ENCODE data around the gene INPP5J. TPM values are rescaled to one million over a fixed set of nuclear protein-coding genes. Genes with fewer than 3 reads are reported as not detected.
"Not testable (repeated sequence)": the region's sequence is repeated elsewhere in the genome, so short reads cannot be mapped to it uniquely, and the experiment has no call there.

Gene INPP5J
- polyA plus RNA-seq, 3 donors from 2014 or later, result not detected

GRCh38 chr22:31091106-31091975 is 31.4 kb upstream of the INPP5J start:
- Mint-ChIP-seq H3K4me1 (no peaks in the 10 kb centered on the region), H3K27ac (no peak overlapping the region), H3K9me3 (no peaks in the 10 kb centered on the region), H3K4me3 (no peak overlapping the region), H3K36me3 (no peaks in the 10 kb centered on the region), H3K27me3 (ENCODE audit: low read depth in 3 of 3) (peaks cover 0 to 2% (median 0%) of the 10 kb centered on the region in 3 donors)
- no peak for DNase-seq

- H3K4me3 Mint-ChIP-seq, result no peak overlapping the region
These were observed 30.6 kb upstream of the INPP5J start for GRCh38 chr22:31092161-31092560.

GRCh38 chr22:31093086-31093850 is 29.5 kb upstream of the INPP5J start:
- H3K36me3 Mint-ChIP-seq, result no peaks in the 10 kb centered on the region
- no peaks in the 10 kb centered on the region for H3K9me3 Mint-ChIP-seq
- DNase-seq, result no peak
- H3K4me3 Mint-ChIP-seq, result no peak overlapping the region
- H3K4me1 Mint-ChIP-seq, result no peaks in the 10 kb centered on the region
- H3K27me3 Mint-ChIP-seq (ENCODE audit: low read depth in 3 of 3), result peaks cover 2% of the 10 kb centered on the region in 3 donors
- H3K27ac Mint-ChIP-seq, result no peak overlapping the region

More at GRCh38 chr22:31092161-31092560, 30.6 kb upstream of the INPP5J start:
- H3K9me3 Mint-ChIP-seq, result no peaks in the 10 kb centered on the region
- peaks cover 2% of the 10 kb centered on the region in 3 donors for H3K27me3 Mint-ChIP-seq (ENCODE audit: low read depth in 3 of 3)
- no peak for DNase-seq
- no peaks in the 10 kb centered on the region for H3K4me1 Mint-ChIP-seq
- H3K27ac Mint-ChIP-seq, result no peak overlapping the region
- H3K36me3 Mint-ChIP-seq, result no peaks in the 10 kb centered on the region

- Mint-ChIP-seq H3K27ac (no peak overlapping the region), H3K4me1 (no peaks in the 10 kb centered on the region), H3K36me3 (no peaks in the 10 kb centered on the region), H3K9me3 (no peaks in the 10 kb centered on the region), H3K4me3 (no peak overlapping the region), H3K27me3 (ENCODE audit: low read depth in 3 of 3) (peaks cover 2% of the 10 kb centered on the region in 3 donors)
- no peak for DNase-seq
These were observed 28.7 kb upstream of the INPP5J start for GRCh38 chr22:31094021-31094551.

GRCh38 chr22:31094741-31095140 is 28.0 kb upstream of the INPP5J start:
- Mint-ChIP-seq H3K27ac (no peak overlapping the region), H3K9me3 (no peaks in the 10 kb centered on the region), H3K4me3 (no peak overlapping the region), H3K36me3 (no peaks in the 10 kb centered on the region), H3K4me1 (no peaks in the 10 kb centered on the region), H3K27me3 (ENCODE audit: low read depth in 3 of 3) (peaks cover 2% of the 10 kb centered on the region in 3 donors)
- DNase-seq, result no peak

- Mint-ChIP-seq H3K36me3 (no peaks in the 10 kb centered on the region), H3K4me1 (no peaks in the 10 kb centered on the region), H3K9me3 (no peaks in the 10 kb centered on the region), H3K27ac (no peak overlapping the region), H3K27me3 (ENCODE audit: low read depth in 3 of 3) (peaks cover 2% of the 10 kb centered on the region in 3 donors), H3K4me3 (no peak overlapping the region)
- no peak for DNase-seq
These were observed 27.0 kb upstream of the INPP5J start for GRCh38 chr22:31095637-31096249.

- H3K4me3 Mint-ChIP-seq, result no peak overlapping the region
- H3K4me1 Mint-ChIP-seq, result no peaks in the 10 kb centered on the region
- H3K27me3 Mint-ChIP-seq (ENCODE audit: low read depth in 3 of 3), result peaks cover 2% of the 10 kb centered on the region in 3 donors
- no peak overlapping the region for H3K27ac Mint-ChIP-seq
- no peaks in the 10 kb centered on the region for H3K9me3 Mint-ChIP-seq
- H3K36me3 Mint-ChIP-seq, result no peaks in the 10 kb centered on the region
- no peak for DNase-seq
These were observed 26.0 kb upstream of the INPP5J start for GRCh38 chr22:31096657-31097279.

GRCh38 chr22:31097539-31097938 is 25.2 kb upstream of the INPP5J start:
- H3K36me3 Mint-ChIP-seq; H3K4me1 Mint-ChIP-seq; H3K27me3 Mint-ChIP-seq (ENCODE audit: low read depth in 3 of 3); DNase-seq; H3K9me3 Mint-ChIP-seq; H3K4me3 Mint-ChIP-seq: not testable (repeated sequence)
- H3K27ac Mint-ChIP-seq, result peak overlapping the region in 1 of 6 donors; percentile 40

- Mint-ChIP-seq H3K4me1 (no peaks in the 10 kb centered on the region), H3K9me3 (no peaks in the 10 kb centered on the region), H3K36me3 (no peaks in the 10 kb centered on the region), H3K4me3 (no peak overlapping the region), H3K27ac (peak overlapping the region in 1 of 6 donors; percentile 40), H3K27me3 (ENCODE audit: low read depth in 3 of 3) (peaks cover 2 to 3% (median 2%) of the 10 kb centered on the region in 3 donors)
- DNase-seq, result no peak
These were observed 24.7 kb upstream of the INPP5J start for GRCh38 chr22:31097941-31098631.

GRCh38 chr22:31098632-31099110 is 24.1 kb upstream of the INPP5J start:
- no peak overlapping the region for H3K27ac Mint-ChIP-seq
- H3K4me1 Mint-ChIP-seq, result no peaks in the 10 kb centered on the region
- no peaks in the 10 kb centered on the region for H3K36me3 Mint-ChIP-seq
- no peak overlapping the region for H3K4me3 Mint-ChIP-seq
- H3K27me3 Mint-ChIP-seq (ENCODE audit: low read depth in 3 of 3), result peaks cover 2 to 3% (median 2%) of the 10 kb centered on the region in 3 donors
- DNase-seq, result no peak
- H3K9me3 Mint-ChIP-seq, result no peaks in the 10 kb centered on the region

- Mint-ChIP-seq H3K27me3 (ENCODE audit: low read depth in 3 of 3) (peaks cover 2 to 3% (median 2%) of the 10 kb centered on the region in 3 donors), H3K27ac (no peak overlapping the region), H3K36me3 (no peaks in the 10 kb centered on the region), H3K9me3 (no peaks in the 10 kb centered on the region), H3K4me1 (no peaks in the 10 kb centered on the region), H3K4me3 (no peak overlapping the region)
- no peak for DNase-seq
These were observed 23.4 kb upstream of the INPP5J start for GRCh38 chr22:31099386-31099785.

GRCh38 chr22:31099841-31100761 is 22.7 kb upstream of the INPP5J start:
- no peak overlapping the region for H3K27ac Mint-ChIP-seq
- no peaks in the 10 kb centered on the region for H3K4me1 Mint-ChIP-seq
- DNase-seq, result no peak
- peaks cover 2 to 3% (median 2%) of the 10 kb centered on the region in 3 donors for H3K27me3 Mint-ChIP-seq (ENCODE audit: low read depth in 3 of 3)
- no peaks in the 10 kb centered on the region for H3K9me3 Mint-ChIP-seq
- H3K36me3 Mint-ChIP-seq, result no peaks in the 10 kb centered on the region
- H3K4me3 Mint-ChIP-seq, result no peak overlapping the region

All from immature natural killer cell (primary cell).